GM19099 (cell line): ENCODE results near the gene GRM8.

Experiments used
- POLR2A ChIP-seq: IDR thresholded peaks from 3 replicates; pipeline ENCODE4 v1.6.1; 2011; ENCODE audit warnings: low read depth; ENCODE audit not compliant: insufficient read length; ENCODE audit errors: extremely low read depth

The GRM8 gene

GRCh38 chr7:127252778-127253280 lies at the start of gene GRM8:
GRM8 (minus strand) TSS chr7:127252941.
- TF ChIP-seq POLR2A, result no peak

GRCh38 chr7:127290801-127291361 lies 38.1 kb upstream of the GRM8 start:
- TF ChIP-seq POLR2A, result no peak

- TF ChIP-seq POLR2A, result no peak
These were observed 37.4 kb upstream of the GRM8 start for GRCh38 chr7:127290116-127290655.

GRCh38 chr7:127287133-127287532 lies 34.4 kb upstream of the GRM8 start:
- TF ChIP-seq POLR2A, result no peak

GRCh38 chr7:127270093-127270492 lies 17.4 kb upstream of the GRM8 start:
- TF ChIP-seq POLR2A, result no peak

GRCh38 chr7:127266047-127266446 lies 13.3 kb upstream of the GRM8 start:
- TF ChIP-seq POLR2A, result no peak

GRCh38 chr7:127264219-127264618 lies 11.5 kb upstream of the GRM8 start:
- TF ChIP-seq POLR2A, result no peak

GRCh38 chr7:127258111-127258510 lies 5.4 kb upstream of the GRM8 start:
- TF ChIP-seq POLR2A, result no peak

- TF ChIP-seq POLR2A, result no peak
These were observed 4.3 kb upstream of the GRM8 start for GRCh38 chr7:127257086-127257485.

- TF ChIP-seq POLR2A, result no peak
These were observed 3.4 kb upstream of the GRM8 start for GRCh38 chr7:127256041-127256725.

- TF ChIP-seq POLR2A, result no peak
These were observed 1.5 kb upstream of the GRM8 start for GRCh38 chr7:127254163-127254684.

- no peak for TF ChIP-seq POLR2A
These were observed 781 bp upstream of the GRM8 start for GRCh38 chr7:127253281-127254162.

- no peak for TF ChIP-seq POLR2A
These were observed 396 bp downstream of the GRM8 start for GRCh38 chr7:127252377-127252713.

- TF ChIP-seq POLR2A, result no peak
These were observed 1.0 kb downstream of the GRM8 start for GRCh38 chr7:127251465-127252376.
